Lung (tissue), 12 donors: ENCODE measurements around the gene SH2D4B. TPM values are rescaled to one million over a fixed set of nuclear protein-coding genes. Genes with fewer than 3 reads are reported as not detected.

Experiments used
- ATAC-seq: fragments of 200-7000 bp; cut with Tn5 transposase; one replicate; pipeline ENCODE4 v1.9.1; 2020; ENCODE audit warnings: moderate number of reproducible peaks; ENCODE audit not compliant: insufficient read depth, low FRiP score
- DNase-seq, 3 donors: peaks; one replicate each; pipeline ENCODE4 v3.0.0-alpha.2; 2013 to 2017
- H3K27ac ChIP-seq, 2 donors: one replicate each; pipeline ENCODE4 v1.5.1; 2013; ENCODE audit warnings: mild to moderate bottlenecking in 2 of 2, moderate library complexity in 2 of 2, control low read depth in 1 of 2, inconsistent platforms in 1 of 2, low read depth in 1 of 2, low read length in 1 of 2
- H3K27me3 ChIP-seq, 3 donors: one replicate each; pipeline ENCODE4 v1.5.1; 2013; ENCODE audit warnings: low read length in 2 of 3; ENCODE audit not compliant: control insufficient read depth in 3 of 3, insufficient read depth in 3 of 3
- H3K36me3 ChIP-seq, 4 donors: one replicate each; pipeline ENCODE4 v1.5.1; 2013; ENCODE audit warnings: low read length in 4 of 4, mild to moderate bottlenecking in 1 of 4, moderate library complexity in 1 of 4; ENCODE audit not compliant: control insufficient read depth in 4 of 4, insufficient read depth in 4 of 4
- H3K4me1 ChIP-seq, 5 donors: one replicate each; pipeline ENCODE4 v1.5.1; 2013; ENCODE audit warnings: low read length in 5 of 5, mild to moderate bottlenecking in 2 of 5, moderate library complexity in 1 of 5; ENCODE audit not compliant: control insufficient read depth in 5 of 5, insufficient read depth in 5 of 5
- H3K4me3 ChIP-seq: one replicate; pipeline ENCODE4 v1.5.1; 2013; ENCODE audit warnings: mild to moderate bottlenecking, control low read depth, moderate library complexity
- H3K9ac ChIP-seq, 2 donors: one replicate each; pipeline ENCODE4 v1.5.1; 2013; ENCODE audit warnings: low read length in 2 of 2, control low read depth in 1 of 2; ENCODE audit not compliant: insufficient read depth in 1 of 2
- H3K9me3 ChIP-seq, 4 donors: one replicate each; pipeline ENCODE4 v1.5.1; 2013; ENCODE audit warnings: low read length in 3 of 4, mild to moderate bottlenecking in 1 of 4, moderate library complexity in 1 of 4; ENCODE audit not compliant: control insufficient read depth in 4 of 4, insufficient read depth in 3 of 4
- WGBS, 2 donors: extraction: QIAGEN DNeasy Blood & Tissue Kit; methylation state at CpG; one replicate each; pipeline ENCODE4 v1.1.7; 2013; 5-methylcytosine and 5-hydroxymethylcytosine counted together
- polyA plus RNA-seq, 2 donors: library from polyadenylated mRNA; stranded (reverse); fragments of 200-250 nt; gene quantifications; one replicate each; pipeline ENCODE4 v1.2.1, GENCODE V29; 2013
- total RNA-seq, 2 donors: library from RNA; depleted of rRNA in 1 of 2; stranded (reverse); fragments of >200 nt in 1 of 2; gene quantifications; one replicate each; pipeline ENCODE4 v1.2.1, GENCODE V29; 2014 to 2021
- TF ChIP-seq, protein P1 (sequence below): IDR thresholded peaks from 2 replicates; pipeline ENCODE4 v1.5.1; 2012; ENCODE audit warnings: mild to moderate bottlenecking; ENCODE audit errors: control extremely low read depth, extremely low read depth
- donor health status: control.
- donor health status: control.
- donor health status: Bipolar disorder and iron deficiency.
- donor health status: healthy.
- donor health status: DM: yes; HTN: yes; CAD: no.

SH2D4B gene
- total and polyA plus RNA-seq, 4 donors, result 0.12 to 0.28 (median 0.21) TPM

DNA sequence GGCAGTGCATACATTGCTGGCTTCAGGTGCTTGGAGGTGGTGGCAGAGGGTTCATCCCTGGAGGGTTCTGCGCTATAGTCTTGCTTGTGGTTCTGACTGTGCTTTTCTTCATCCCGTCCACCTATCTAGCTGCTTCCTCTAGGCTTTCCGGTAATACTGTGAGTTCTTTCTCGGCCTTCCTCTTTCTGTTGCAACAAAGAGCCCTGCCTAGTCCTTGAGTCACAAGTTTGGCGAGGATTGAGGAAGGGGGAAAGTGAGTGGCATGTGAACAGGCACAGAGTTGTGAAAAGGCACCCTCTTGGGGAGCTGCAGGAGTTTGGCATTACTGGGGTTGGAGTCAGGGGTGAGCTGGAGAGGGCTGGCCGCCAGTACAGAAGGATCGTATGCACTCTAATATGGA, 123.0 kb downstream of the SH2D4B start:
- TF ChIP-seq, protein P1, sequence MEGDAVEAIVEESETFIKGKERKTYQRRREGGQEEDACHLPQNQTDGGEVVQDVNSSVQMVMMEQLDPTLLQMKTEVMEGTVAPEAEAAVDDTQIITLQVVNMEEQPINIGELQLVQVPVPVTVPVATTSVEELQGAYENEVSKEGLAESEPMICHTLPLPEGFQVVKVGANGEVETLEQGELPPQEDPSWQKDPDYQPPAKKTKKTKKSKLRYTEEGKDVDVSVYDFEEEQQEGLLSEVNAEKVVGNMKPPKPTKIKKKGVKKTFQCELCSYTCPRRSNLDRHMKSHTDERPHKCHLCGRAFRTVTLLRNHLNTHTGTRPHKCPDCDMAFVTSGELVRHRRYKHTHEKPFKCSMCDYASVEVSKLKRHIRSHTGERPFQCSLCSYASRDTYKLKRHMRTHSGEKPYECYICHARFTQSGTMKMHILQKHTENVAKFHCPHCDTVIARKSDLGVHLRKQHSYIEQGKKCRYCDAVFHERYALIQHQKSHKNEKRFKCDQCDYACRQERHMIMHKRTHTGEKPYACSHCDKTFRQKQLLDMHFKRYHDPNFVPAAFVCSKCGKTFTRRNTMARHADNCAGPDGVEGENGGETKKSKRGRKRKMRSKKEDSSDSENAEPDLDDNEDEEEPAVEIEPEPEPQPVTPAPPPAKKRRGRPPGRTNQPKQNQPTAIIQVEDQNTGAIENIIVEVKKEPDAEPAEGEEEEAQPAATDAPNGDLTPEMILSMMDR, result no peak
- WGBS, 2 donors, result 27 to 60% methylated on average over 7 of the region's 7 CpGs
- H3K27ac ChIP-seq, result no peak overlapping the region
- DNase-seq (no peak), ATAC-seq (no peak)
- H3K27me3 ChIP-seq, result no peaks in the 10 kb centered on the region
- no peak overlapping the region for H3K9ac ChIP-seq
- no peak overlapping the region for H3K4me3 ChIP-seq
- peaks cover 0 to 5% (median 0%) of the 10 kb centered on the region in 5 donors for H3K4me1 ChIP-seq
- no peaks in the 10 kb centered on the region for H3K36me3 ChIP-seq
- H3K9me3 ChIP-seq, result peaks cover 0 to 21% (median 0%) of the 10 kb centered on the region in 4 donors

DNA sequence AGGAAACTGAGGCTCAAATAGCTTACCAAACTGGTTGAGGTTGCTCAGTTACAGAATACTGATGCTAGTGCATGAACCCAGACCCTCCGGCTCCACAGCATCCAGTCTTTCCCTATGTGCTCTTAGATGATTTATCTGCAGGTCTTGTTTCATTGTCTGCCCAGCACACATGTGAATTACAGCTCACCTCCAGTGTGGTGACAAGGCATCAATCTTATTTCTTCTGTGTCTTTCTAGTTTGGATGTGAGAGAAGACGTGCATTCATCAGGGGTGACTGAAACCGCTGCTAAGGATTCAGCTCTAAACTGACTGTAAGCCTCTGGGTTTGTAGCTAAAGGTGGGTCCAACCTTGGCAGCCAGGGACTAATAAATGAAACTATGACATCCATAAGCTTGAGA, 123.8 kb downstream of the SH2D4B start:
- Histone ChIP-seq H3K27ac (no peak overlapping the region), H3K36me3 (no peaks in the 10 kb centered on the region), H3K4me3 (no peak overlapping the region), H3K9me3 (peaks cover 0 to 13% (median 0%) of the 10 kb centered on the region in 4 donors), H3K27me3 (no peaks in the 10 kb centered on the region), H3K9ac (no peak overlapping the region), H3K4me1 (peaks cover 0 to 5% (median 0%) of the 10 kb centered on the region in 5 donors)
- TF ChIP-seq, protein P1, result no peak
- WGBS, 2 donors, result 92% methylated on average over 3 of the region's 3 CpGs
- ATAC-seq (no peak), DNase-seq (no peak)

DNA sequence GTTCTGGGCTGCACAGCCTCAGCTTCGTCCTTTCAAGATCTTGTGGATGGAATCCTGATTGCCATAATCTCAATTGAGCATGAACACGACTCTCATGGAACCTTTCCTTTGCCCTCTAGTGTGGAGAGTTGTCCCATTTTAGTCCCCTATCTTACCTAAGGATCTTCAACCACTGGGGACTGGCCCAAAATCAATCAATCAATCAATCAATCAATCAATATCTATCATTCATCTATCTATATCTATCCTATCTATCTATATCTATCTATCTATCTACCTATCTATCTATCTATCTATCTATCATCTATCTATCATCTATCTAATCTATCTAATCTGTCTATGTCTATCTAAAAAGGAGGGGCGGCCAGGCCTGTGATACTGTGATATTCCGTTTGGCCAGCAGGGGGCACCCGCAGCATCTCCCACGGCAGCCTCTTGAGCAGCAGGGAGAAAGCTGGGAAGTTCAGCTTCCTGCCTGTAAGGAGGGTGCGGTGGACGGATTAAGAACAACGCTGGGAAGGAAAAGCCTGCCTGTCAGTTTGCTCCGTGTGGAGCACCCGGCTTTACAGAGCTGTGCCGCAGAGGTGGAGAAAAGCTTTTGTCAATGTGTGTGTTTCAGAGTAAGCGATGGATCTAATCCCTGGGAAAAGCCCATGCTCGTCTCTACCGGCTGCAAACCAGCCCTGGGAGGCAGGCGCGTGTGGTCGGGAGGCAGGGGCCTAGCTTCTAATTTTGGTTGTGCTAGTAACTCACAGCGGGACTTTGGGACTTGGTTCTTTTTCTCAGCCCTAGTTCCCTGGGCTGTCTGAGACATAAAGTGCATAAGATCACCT, 124.9 kb downstream of the SH2D4B start:
- H3K27ac ChIP-seq, result peak overlapping the region in 1 of 2 donors; percentile 14
- WGBS, 2 donors, result 10 to 11% methylated on average over 19 of the region's 19 CpGs
- ATAC-seq, result peak; percentile 87
- TF ChIP-seq, protein P1, result peak; percentile 81
- H3K9me3 ChIP-seq, result peaks cover 0 to 5% (median 0%) of the 10 kb centered on the region in 4 donors
- peak; percentile 89 to 91 (median 90) for DNase-seq
- peak overlapping the region in 1 of 2 donors; percentile 43 for H3K9ac ChIP-seq
- no peaks in the 10 kb centered on the region for H3K27me3 ChIP-seq
- H3K4me1 ChIP-seq, result peaks cover 0 to 5% (median 0%) of the 10 kb centered on the region in 5 donors
- no peaks in the 10 kb centered on the region for H3K36me3 ChIP-seq
- no peak overlapping the region for H3K4me3 ChIP-seq
